ENCODE data around the gene DMKN. TPM values are rescaled to one million over a fixed set of nuclear protein-coding genes. Genes with fewer than 3 reads are reported as not detected.

The DMKN gene
- total and polyA plus RNA-seq, 12 donors: 2.0 to 32.2 (median 8.0) TPM

DNA sequence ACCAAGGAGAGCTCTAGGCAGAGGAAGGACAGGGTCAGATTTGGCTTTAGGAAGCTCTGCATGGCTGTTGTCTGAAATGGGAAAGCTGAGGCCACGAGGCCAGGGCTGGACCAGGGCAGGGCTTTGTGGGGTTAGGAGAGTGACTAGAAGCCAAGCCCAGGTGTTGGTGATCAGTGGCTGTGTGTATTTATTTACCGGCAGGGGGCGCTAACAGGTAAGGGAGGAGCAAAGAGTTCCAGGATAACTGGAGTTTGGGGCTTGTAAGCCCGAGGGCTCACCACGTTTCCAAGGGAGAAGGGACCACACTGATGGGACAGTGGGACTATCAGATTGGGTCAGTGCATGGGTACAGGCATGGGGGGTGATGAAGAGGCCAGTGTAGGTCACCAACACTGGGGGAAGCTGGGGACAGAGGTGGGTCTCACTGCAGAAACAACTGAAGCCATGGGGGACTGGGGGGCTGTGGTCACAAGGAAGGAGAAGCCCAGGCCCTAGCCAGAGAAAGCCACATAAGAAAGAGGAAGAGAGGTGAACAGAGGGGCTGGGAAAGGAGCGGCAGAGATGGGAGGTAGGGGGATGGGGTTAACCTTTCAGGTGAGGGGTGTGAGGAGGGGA, 35.8 kb upstream of the DMKN start:
- no peaks in the 10 kb centered on the region for H3K27me3 ChIP-seq
- TF ChIP-seq, protein P1, sequence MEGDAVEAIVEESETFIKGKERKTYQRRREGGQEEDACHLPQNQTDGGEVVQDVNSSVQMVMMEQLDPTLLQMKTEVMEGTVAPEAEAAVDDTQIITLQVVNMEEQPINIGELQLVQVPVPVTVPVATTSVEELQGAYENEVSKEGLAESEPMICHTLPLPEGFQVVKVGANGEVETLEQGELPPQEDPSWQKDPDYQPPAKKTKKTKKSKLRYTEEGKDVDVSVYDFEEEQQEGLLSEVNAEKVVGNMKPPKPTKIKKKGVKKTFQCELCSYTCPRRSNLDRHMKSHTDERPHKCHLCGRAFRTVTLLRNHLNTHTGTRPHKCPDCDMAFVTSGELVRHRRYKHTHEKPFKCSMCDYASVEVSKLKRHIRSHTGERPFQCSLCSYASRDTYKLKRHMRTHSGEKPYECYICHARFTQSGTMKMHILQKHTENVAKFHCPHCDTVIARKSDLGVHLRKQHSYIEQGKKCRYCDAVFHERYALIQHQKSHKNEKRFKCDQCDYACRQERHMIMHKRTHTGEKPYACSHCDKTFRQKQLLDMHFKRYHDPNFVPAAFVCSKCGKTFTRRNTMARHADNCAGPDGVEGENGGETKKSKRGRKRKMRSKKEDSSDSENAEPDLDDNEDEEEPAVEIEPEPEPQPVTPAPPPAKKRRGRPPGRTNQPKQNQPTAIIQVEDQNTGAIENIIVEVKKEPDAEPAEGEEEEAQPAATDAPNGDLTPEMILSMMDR (IDR thresholded peaks at IDR 0.05): peak; percentile 66 to 83 (median 73)
- no peaks in the 10 kb centered on the region for H3K9me3 ChIP-seq
- H3K4me1 ChIP-seq: peaks cover 0 to 24% (median 20%) of the 10 kb centered on the region in 9 donors
- WGBS, 2 donors: 22 to 24% methylated on average over 6 of the region's 6 CpGs
- H3K36me3 ChIP-seq: peaks cover 0 to 15% (median 0%) of the 10 kb centered on the region in 9 donors
- peak in 1 of 2 donors; percentile 55 for DNase-seq
- H3K27ac ChIP-seq: no peak overlapping the region
- no peak overlapping the region for H3K4me3 ChIP-seq
- intact Hi-C loops (cut with DNase I): loop anchor here in 8 of 10 donors (1.0 to 10.0 kb wide), 8 partner anchors 63 to 386 kb away; partner anchors contain the start of genes KMT2B (in 4 of the 8), ETV2 (in 3 of the 8), COX6B1 (in 2 of the 8) and HAUS5 (in 1 of the 8)
- ATAC-seq: no peak

DNA sequence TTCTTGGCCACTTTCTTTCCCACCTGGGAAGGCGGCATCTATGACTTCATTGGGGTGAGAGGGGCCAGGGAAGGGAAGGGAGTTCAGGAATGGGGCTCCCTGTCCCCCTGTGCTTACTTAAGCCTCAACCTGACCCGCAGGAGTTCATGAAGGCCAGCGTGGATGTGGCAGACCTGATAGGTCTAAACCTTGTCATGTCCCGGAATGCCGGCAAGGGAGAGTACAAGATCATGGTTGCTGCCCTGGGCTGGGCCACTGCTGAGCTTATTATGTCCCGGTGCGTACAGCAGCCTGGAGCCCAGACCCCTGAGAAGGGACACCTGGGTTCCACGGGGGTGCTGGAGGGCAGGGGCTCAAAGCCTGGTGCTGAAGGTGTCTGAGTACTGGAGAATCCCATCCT, 33.1 kb upstream of the DMKN start:
- ATAC-seq (no peak), DNase-seq (no peak)
- 87 to 91% methylated on average over 8 of the region's 8 CpGs for WGBS, 2 donors
- Histone ChIP-seq H3K4me1 (peaks cover 0 to 24% (median 21%) of the 10 kb centered on the region in 9 donors), H3K4me3 (peak overlapping the region in 9 of 10 donors; percentile 53 to 97 (median 87)), H3K27me3 (no peaks in the 10 kb centered on the region), H3K36me3 (peaks cover 0 to 20% (median 0%) of the 10 kb centered on the region in 9 donors), H3K9me3 (no peaks in the 10 kb centered on the region), H3K27ac (peak overlapping the region in 2 of 10 donors; percentile 91 to 94)
- TF ChIP-seq, protein P1 (IDR thresholded peaks at IDR 0.05): no peak
- intact Hi-C loops (cut with DNase I): loop anchor here in 7 of 10 donors (5.0 to 10.0 kb wide), 6 partner anchors 66 to 388 kb away; partner anchors contain the start of genes KMT2B (in 4 of the 7), ETV2 (in 3 of the 7), COX6B1 (in 1 of the 7) and HAUS5 (in 1 of the 7)

DNA sequence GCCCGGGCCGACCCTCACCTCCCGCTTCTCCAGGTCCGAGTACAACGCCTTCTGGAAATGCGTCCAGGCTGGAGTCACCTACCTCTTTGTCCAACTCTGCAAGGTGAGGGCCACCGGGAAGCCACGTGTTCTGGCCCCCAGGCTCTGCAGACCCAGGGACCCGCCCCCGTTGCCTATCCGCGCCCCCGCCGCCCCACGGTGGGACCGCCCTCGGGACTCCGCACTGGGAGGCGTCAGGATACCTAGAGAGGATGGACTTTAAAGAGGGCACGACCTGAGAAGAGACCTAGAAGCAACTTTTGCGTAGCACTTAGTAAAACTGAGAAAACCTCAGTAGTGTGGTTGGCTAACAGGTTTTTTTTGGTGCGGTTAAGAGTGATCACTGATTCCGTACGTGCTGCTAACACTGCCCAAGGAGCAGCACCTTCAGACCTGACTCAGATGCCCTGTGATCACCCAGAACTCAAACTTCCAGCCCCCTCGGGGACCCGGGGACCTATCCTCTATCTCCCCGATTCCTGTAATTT, 32.5 kb upstream of the DMKN start:
- Histone ChIP-seq H3K4me3 (peak overlapping the region; percentile 53 to 97 (median 88)), H3K36me3 (peaks cover 0 to 20% (median 0%) of the 10 kb centered on the region in 9 donors), H3K4me1 (peaks cover 0 to 24% (median 21%) of the 10 kb centered on the region in 9 donors), H3K27me3 (no peaks in the 10 kb centered on the region), H3K9me3 (no peaks in the 10 kb centered on the region), H3K27ac (peak overlapping the region in 9 of 10 donors; percentile 61 to 94 (median 83))
- TF ChIP-seq, protein P1 (IDR thresholded peaks at IDR 0.05): no peak
- DNase-seq (peak; percentile 31 to 34), ATAC-seq (peak; percentile 12 to 48 (median 34))
- intact Hi-C loops (cut with DNase I): loop anchor here in 7 of 10 donors (2.0 to 10.0 kb wide), 7 partner anchors 66 to 389 kb away; partner anchors contain the start of genes KMT2B (in 4 of the 7), ETV2 (in 3 of the 7), COX6B1 (in 1 of the 7) and HAUS5 (in 1 of the 7)
- WGBS, 2 donors: 3 to 6% methylated on average over 27 of the region's 27 CpGs

All from heart right ventricle (tissue), 16 donors.